HPDE6-E6E7 (cell line): ENCODE data around the gene LANCL2.
"Not testable (repeated sequence)": the region's sequence is repeated elsewhere in the genome, so short reads cannot be mapped to it uniquely, and the experiment has no call there.

Experiments used
- DNase-seq: peaks from one replicate; pipeline ENCODE4 v3.0.0; 2011; ENCODE audit warnings: missing footprints; ENCODE audit errors: extremely low spot score

Gene LANCL2

DNA sequence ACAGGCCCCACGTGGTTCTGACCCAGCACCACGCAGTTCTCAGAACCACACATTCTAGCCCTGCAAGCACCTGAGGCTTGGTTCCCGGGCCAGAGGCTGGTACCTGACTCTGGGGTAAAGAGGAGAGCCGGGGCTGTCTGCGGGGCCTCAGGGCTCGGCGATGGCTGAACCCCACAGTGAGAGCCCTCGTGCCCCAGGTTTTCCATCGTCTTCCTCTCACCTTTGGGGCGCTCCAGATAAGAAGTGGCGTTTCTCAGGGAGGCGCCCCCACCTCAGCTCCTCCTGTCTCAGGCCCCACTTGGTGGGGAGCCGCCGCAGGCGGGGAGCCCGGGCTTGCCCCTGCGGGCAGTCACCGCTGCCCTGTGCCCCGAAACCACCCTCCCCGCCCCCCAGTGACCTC, 2.2 kb upstream of the LANCL2 start:
- DNase-seq, result no peak

DNA sequence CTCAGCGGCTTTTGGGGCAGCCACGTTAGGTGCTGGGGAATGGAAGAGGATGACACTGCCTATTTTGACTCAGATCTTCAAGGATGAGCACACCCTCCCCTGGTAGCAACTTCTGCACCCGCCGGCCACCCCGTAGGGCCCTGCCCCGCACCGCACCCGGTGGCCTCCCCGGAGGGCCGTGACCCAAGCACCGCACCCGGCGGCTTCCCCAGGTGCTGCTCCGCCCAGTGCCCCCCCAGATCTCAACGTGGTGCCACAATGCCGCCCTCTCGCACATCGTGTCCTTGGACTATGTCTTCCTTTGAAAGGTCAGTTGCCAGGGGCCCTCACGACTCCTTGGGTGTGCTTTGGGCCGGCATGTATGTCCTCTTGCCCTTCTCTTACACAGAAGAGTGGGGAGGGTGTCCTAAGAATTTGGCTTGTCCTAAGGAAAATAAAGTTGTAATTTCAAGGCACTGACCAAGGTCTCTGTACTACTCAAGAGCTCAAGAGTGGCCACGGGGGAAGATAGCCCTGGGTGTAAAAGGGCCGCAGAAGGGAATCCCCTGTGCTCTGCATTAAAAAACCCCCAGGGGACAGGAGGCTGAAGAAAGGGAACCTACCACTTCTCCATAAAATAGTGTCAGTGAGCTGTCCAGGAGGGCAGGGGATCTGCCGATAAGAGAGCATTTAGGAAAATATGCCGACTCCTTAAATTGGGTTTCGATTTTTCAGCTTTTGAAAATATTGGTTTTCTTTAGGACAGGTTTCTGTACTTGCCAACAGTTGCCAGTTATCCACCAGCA, 1.6 kb upstream of the LANCL2 start:
- no peak for DNase-seq

DNA sequence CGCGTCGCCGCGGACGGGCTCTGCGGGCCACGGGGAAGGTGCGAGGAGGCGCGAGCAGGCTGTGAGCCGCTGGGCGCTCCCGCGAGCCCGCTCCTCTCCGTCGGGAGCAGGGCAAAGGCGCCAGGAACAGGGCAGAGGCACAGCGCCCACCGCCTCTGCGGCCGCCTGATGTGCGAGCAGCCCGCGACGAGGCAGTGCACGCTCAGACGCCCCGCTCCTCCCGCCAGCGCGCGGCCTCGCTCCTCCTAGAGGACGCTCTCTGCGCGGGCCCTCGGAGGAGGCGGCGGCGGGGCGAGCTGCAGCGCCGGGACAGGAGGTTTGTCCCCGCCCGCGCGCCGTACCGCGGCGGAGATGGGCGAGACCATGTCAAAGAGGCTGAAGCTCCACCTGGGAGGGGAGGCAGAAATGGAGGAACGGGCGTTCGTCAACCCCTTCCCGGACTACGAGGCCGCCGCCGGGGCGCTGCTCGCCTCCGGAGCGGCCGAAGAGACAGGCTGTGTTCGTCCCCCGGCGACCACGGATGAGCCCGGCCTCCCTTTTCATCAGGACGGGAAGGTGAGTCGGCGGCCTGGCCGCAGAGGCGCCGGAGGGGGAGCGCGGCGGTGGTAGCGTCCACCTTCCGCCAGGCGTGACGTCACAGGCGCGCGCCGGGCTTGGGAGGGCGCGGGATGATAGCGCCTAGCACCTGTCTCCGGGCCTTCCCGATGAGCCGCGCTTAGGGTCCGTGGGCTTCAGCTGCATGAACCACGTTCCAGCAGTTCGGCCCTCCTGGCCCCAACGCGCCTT, 731 bp downstream of the LANCL2 start:
- peak; percentile 87 for DNase-seq

DNA sequence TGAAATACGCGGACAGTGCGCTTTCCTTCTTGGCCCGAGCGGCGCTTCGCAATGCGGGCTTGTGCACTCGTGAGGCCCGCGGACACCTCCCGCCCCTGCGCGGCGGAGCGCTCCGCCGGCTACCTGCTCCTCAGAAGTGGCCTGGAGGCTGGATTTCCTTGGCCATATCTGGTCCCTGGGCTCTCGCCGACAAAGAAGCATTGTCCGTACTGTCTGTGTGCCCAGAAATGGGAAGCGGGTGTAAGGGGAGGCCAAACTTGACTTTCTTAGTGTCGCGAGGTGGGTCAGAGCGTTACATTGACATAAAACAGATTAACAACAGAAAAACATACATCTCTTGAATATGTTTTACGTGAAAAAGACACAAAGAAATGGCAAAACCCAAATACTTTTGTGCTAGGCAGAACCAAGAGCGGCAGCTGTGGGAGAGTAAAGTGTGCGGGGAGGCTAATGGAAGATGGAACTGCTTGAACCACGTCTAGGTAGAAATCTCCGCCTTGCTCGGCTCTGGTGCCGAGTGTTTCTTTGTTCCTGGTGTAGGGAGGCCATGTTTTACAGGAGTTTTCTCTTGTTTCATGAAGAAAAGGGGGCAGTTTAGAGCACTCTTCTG, 1.4 kb downstream of the LANCL2 start:
- DNase-seq, result peak; percentile 8

- no peak for DNase-seq
Measured at GRCh38 chr7:55367283-55367840, 2.2 kb downstream of the LANCL2 start.

DNA sequence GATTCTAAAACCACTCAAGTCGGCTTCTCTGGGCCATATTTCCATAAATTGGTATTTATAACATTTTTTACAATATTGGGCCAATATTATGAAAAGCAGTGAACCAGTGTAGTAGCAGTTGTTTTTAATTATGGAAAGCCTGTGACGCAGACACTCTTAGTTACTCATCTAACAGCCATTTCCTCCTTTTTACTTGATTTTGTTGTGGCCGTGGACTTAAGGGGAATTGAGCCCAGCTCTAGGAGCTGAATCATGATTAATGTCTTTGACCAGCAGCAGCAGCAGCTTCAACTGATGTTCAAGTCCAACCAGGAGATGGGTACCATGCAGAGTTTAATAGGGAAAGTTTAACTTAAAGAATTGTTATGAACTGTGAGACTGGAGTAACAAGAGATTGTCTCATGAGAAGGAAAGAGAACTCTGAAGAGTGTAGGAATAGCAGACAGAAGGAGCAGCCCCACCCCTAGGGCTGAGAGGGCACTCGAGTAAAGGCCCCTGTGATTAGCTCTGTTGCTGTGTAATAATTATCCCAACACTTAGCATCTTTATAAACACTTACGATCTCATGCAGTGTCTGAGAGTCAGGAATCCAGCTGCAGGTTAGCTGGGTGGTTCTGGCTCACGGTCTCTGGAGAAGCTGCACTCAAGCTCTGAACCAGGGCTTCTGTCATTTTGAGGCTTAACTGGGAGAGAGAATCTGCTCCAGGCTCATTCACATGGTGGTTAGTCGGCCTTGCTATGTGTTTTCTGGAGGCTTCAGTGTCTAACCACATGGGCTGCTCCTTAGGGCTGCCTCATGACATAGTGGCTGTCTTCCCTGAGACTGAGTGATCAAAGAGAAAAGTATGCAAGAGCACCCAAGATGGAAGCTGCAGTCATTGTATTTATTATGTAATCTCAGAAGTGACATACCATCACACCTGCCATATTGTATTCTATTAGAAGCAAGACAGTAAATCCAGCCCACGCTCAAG, 4.6 kb downstream of the LANCL2 start:
- DNase-seq, result no peak

DNA sequence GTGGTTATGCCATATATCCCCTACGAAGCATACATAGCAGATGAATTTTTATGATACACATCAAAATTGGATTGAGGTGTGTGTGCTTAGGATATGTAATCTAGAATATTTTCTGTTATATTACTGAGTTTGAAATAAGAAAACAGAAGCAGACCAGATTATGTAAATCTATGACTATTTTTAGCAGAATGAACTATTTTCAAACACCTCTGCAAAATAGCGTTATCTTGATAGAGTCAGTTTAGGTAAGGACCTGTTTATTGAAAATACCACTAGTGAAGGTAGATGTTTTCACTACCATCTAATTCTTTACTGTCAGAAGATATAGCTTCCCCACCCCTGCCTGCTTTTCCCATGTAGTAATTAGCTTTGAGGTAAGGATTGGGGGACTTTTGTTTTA, 9.1 kb downstream of the LANCL2 start:
- DNase-seq, result no peak

GRCh38 chr7:55375237-55375636, 10.1 kb downstream of the LANCL2 start:
- no peak for DNase-seq

GRCh38 chr7:55377162-55377817, 12.2 kb downstream of the LANCL2 start:
- no peak for DNase-seq

- DNase-seq, result no peak
Measured at GRCh38 chr7:55379285-55379684, 14.1 kb downstream of the LANCL2 start.

- no peak for DNase-seq
Measured at GRCh38 chr7:55381189-55381588, 16.1 kb downstream of the LANCL2 start.

GRCh38 chr7:55381696-55382095, 16.6 kb downstream of the LANCL2 start:
- no peak for DNase-seq

- DNase-seq, result no peak
Measured at GRCh38 chr7:55382251-55382650, 17.1 kb downstream of the LANCL2 start.

GRCh38 chr7:55386541-55386940, 21.4 kb downstream of the LANCL2 start:
- no peak for DNase-seq

- no peak for DNase-seq
Measured at GRCh38 chr7:55387062-55387965, 22.2 kb downstream of the LANCL2 start.

DNA sequence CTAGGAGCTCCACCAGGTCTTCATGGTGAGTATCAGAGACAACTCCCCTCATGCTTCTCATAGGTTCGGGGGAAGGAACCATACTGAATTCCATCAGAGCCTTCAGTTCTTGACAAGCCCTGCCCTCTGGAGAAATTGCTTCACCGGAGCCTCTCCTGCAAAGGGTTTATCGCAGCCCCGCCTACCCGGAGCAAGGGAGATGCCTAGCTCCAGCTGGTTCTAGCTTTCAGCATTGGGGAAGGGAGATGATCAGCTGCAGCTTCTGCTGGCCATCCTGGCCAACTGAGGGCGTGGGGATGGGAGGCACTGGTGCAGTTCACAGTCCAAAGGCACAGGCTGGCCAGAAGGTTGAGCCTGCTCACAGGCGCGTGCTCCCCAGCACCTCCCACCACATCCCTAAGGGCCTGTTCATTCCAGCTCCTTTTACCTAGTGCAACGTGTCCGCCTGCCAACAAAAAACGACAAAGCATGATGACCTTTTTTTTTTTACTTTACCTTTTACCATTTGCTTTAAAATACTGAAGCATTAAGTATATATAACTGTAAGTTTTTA, 31.2 kb downstream of the LANCL2 start:
- DNase-seq, result no peak

- no peak for DNase-seq
Measured at GRCh38 chr7:55397617-55398016, 32.5 kb downstream of the LANCL2 start.

DNA sequence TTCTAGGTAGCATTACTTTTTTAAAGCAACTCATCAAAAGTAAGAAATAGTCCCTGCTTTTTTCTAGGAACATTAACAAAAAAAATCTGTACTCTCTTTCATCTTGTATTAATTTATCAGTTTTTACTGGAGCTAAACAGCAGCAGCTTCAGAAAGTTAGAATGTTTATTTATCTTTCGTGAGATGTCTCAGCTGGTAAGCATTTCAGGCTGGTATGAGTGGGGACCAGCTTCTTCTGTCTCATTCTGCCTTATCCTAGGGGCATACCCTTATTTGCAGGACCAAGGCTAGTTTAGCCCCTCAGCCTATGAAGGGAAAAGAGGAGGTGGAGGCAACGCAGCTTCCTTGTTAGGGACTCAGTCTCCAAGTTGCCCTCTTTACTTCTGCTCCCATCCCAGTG, 35.1 kb downstream of the LANCL2 start:
- DNase-seq, result no peak

- not testable (repeated sequence) for DNase-seq
Measured at GRCh38 chr7:55402506-55402905, 37.4 kb downstream of the LANCL2 start.
